Neural crest cell (in vitro differentiated cells): ENCODE measurements around the gene TBCE. TPM values are rescaled to one million over a fixed set of nuclear protein-coding genes. Genes with fewer than 3 reads are reported as not detected.

Source experiments
- DNase-seq: peaks from one replicate; pipeline ENCODE4 v3.0.0; 2021; ENCODE audit warnings: low read depth, mixed read lengths, low spot score
- H3K27ac Mint-ChIP-seq: one replicate; pipeline ENCODE4 v1.8.0; 2021; ENCODE audit warnings: mild to moderate bottlenecking, mixed read lengths; ENCODE audit not compliant: unreplicated experiment
- H3K27me3 Mint-ChIP-seq: 2 replicates; pipeline ENCODE4 v1.8.0; 2021; ENCODE audit warnings: low read depth, mild to moderate bottlenecking, mixed read lengths
- H3K36me3 Mint-ChIP-seq: 2 replicates; pipeline ENCODE4 v1.8.0; 2021; ENCODE audit warnings: low read depth, mild to moderate bottlenecking, mixed read lengths
- H3K4me1 Mint-ChIP-seq: 2 replicates; pipeline ENCODE4 v1.8.0; 2021; ENCODE audit warnings: mixed read lengths
- H3K4me3 Mint-ChIP-seq: one replicate; pipeline ENCODE4 v1.8.0; 2021; ENCODE audit warnings: mild to moderate bottlenecking, mixed read lengths
- H3K9me3 Mint-ChIP-seq: 2 replicates; pipeline ENCODE4 v1.8.0; 2021; ENCODE audit warnings: mixed read lengths
- total RNA-seq: library from RNA; stranded (reverse); gene quantifications from 2 replicates; pipeline ENCODE4 v1.2.1, GENCODE V29; 2021
- TF ChIP-seq, protein P1 (sequence below): fragments of 200-600 bp; sonication (generic); conservative IDR thresholded peaks from 2 replicates; pipeline ENCODE4 v1.5.0; 2021; ENCODE audit warnings: antibody characterized with exemption, mild to moderate bottlenecking

TBCE gene
- total RNA-seq, 1 donor from 2014 or later = 28.2 TPM

DNA sequence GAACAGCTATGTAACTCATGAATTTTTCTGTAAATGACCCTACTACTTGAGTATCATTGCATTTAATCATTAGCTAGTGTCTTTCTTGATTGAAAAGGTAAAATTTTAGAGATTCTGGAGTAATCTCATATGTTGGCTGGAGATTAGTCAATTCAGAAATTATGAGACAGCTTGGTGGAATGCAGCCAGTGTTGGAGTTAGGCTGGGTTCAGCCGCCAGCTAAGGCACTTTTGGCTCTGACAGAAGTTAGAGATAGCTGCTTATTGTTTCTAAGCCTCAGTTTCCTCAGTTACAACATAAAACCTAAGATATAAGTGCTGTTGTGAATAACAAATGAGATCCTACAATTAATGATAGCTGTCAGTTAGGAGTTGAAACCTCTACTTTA, 49.4 kb downstream of the TBCE start:
- no peak overlapping the region for H3K27ac Mint-ChIP-seq
- H3K36me3 Mint-ChIP-seq = peaks cover 2% of the 10 kb centered on the region
- H3K4me1 Mint-ChIP-seq = peaks cover 10% of the 10 kb centered on the region
- DNase-seq = no peak
- H3K27me3 Mint-ChIP-seq = no peaks in the 10 kb centered on the region
- H3K4me3 Mint-ChIP-seq = no peak overlapping the region
- no peaks in the 10 kb centered on the region for H3K9me3 Mint-ChIP-seq
- TF ChIP-seq, protein P1, sequence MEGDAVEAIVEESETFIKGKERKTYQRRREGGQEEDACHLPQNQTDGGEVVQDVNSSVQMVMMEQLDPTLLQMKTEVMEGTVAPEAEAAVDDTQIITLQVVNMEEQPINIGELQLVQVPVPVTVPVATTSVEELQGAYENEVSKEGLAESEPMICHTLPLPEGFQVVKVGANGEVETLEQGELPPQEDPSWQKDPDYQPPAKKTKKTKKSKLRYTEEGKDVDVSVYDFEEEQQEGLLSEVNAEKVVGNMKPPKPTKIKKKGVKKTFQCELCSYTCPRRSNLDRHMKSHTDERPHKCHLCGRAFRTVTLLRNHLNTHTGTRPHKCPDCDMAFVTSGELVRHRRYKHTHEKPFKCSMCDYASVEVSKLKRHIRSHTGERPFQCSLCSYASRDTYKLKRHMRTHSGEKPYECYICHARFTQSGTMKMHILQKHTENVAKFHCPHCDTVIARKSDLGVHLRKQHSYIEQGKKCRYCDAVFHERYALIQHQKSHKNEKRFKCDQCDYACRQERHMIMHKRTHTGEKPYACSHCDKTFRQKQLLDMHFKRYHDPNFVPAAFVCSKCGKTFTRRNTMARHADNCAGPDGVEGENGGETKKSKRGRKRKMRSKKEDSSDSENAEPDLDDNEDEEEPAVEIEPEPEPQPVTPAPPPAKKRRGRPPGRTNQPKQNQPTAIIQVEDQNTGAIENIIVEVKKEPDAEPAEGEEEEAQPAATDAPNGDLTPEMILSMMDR = no peak

DNA sequence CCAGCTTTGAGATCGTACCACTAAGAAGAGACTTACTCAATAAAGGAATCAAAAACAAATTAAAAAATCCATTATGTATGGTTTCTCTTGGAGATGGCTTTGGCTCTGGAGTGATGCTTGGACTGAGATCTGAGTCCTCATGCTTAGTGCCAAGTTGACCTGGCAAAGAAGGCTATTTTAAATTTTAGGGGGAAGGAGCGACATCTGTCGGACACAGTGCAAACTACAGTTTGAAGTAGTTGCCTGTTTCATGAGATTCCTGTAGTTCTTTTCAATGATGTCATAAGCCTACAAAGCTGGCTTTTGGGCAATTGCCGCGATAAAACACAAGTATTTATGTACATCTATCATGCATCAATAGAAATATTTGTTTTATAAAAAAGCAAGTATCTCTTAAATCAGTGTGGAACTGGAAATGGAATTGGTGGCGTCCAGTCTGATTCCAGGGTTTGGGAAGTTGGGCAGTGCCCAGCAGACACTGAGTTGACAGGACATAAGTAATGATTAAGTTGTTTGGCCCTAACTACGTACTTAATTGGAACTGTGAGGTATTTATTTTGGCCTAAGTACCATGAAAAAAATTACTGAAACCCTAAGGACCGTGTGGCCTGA, 50.0 kb downstream of the TBCE start:
- TF ChIP-seq, protein P1 = peak; percentile 90
- H3K36me3 Mint-ChIP-seq = peaks cover 2% of the 10 kb centered on the region
- H3K27ac Mint-ChIP-seq = no peak overlapping the region
- DNase-seq = peak; percentile 74
- peaks cover 8% of the 10 kb centered on the region for H3K4me1 Mint-ChIP-seq
- no peaks in the 10 kb centered on the region for H3K9me3 Mint-ChIP-seq
- H3K4me3 Mint-ChIP-seq = no peak overlapping the region
- no peaks in the 10 kb centered on the region for H3K27me3 Mint-ChIP-seq

DNA sequence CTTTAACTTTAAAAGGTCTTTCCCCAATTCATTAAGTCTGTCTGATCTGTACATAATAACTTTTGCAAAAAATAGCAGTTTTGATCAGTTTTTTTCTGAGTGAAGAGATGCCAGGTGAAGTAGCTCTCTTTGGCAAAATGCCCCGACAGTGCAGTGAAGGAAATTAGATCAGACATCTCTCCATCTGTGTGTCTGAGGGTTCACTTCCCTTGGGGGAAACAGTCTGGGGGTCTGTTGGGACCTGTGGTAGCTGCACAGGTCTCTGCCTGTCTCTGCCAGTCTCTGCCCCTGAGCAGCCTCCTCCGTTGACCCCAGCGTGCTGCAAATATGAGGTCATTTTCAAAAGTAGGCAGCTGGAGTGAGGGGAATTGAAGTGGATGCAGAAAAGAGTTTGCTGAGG, 54.5 kb downstream of the TBCE start:
- no peaks in the 10 kb centered on the region for H3K27me3 Mint-ChIP-seq
- no peaks in the 10 kb centered on the region for H3K9me3 Mint-ChIP-seq
- H3K4me1 Mint-ChIP-seq = peaks cover 20% of the 10 kb centered on the region
- H3K4me3 Mint-ChIP-seq = no peak overlapping the region
- TF ChIP-seq, protein P1 = no peak
- DNase-seq = no peak
- no peaks in the 10 kb centered on the region for H3K36me3 Mint-ChIP-seq
- H3K27ac Mint-ChIP-seq = no peak overlapping the region

DNA sequence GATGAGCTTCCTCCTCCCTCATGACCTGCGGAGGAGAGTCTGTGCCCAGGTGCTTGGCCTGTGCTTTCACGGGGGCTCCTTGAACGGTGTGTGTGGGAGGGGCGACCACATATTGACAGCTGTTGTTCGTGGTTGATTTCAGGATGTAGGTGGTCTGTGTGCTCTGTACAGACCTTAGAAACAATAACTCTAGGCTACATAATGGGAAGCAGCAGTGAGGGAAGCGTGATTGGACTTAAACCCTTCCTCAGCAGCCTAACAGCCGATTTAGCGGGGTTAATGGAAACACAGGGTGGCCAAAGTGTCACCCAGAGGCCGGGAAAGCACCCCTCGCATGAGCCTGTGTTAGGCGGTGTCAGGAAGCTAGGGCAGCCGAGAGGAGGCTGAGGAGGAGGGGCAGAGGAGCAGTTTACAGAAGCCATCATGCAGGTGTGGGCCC, 56.0 kb downstream of the TBCE start:
- Mint-ChIP-seq H3K27ac (peak overlapping the region; percentile 32), H3K4me1 (peaks cover 14% of the 10 kb centered on the region), H3K36me3 (no peaks in the 10 kb centered on the region), H3K9me3 (no peaks in the 10 kb centered on the region), H3K4me3 (no peak overlapping the region), H3K27me3 (no peaks in the 10 kb centered on the region)
- TF ChIP-seq, protein P1 = no peak
- no peak for DNase-seq

DNA sequence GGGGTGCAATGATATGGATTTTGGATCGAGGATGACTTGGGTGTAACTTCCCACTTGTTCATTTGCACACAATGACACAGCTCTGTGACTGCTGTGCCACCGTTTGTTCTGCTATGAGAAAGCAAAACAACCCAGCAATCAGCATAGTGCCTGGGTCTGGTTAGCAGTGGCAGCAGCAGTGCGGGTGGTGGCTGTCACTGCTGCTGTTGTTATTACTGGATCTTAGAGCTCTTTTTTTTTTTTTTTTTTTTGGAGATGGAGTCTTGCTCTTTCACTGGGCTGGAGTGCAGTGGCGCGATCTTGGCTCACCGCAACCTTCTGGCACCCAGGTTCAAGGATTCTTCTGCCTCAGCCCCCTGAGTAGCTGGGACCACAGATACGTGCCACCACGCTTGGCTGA, 56.9 kb downstream of the TBCE start:
- DNase-seq = no peak
- Mint-ChIP-seq H3K27ac (no peak overlapping the region), H3K27me3 (no peaks in the 10 kb centered on the region), H3K4me3 (no peak overlapping the region), H3K36me3 (no peaks in the 10 kb centered on the region), H3K9me3 (no peaks in the 10 kb centered on the region), H3K4me1 (peaks cover 14% of the 10 kb centered on the region)
- TF ChIP-seq, protein P1 = no peak
